HEK293T (cell line): ENCODE data around the gene AKIP1.

Experiments used
- BHLHE40 ChIP-seq: fragments of 450-650 bp; IDR thresholded peaks from 2 replicates; pipeline ENCODE4 v1.6.1; 2016; ENCODE audit warnings: mild to moderate bottlenecking, moderate library complexity, borderline replicate concordance
- PKNOX1 ChIP-seq: fragments of 450-650 bp; IDR thresholded peaks from 2 replicates; pipeline ENCODE4 v1.6.1; 2016
- SP1 ChIP-seq: fragments of 450-650 bp; IDR thresholded peaks from 2 replicates; pipeline ENCODE4 v1.6.1; 2017

- TF ChIP-seq SP1: no peak
- TF ChIP-seq BHLHE40: no peak
- TF ChIP-seq PKNOX1: no peak
These were observed 26.7 kb downstream of the AKIP1 start for GRCh38 chr11:8937659-8938058.
